ENCODE results near the gene SPHKAP.

SPHKAP gene

DNA sequence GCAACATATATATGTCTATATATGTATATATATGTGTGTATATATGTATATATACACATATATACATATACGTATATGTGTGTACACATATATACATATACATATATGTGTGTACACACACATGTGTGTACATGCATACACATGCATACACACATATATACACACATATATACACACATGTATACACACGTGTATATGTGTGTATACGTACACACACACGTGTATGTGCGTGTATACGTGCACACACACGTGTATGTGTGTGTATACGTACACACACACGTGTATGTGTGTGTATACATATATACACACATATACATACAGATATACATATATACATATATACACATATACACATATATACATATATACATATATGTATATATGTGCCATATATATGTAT is 89.4 kb downstream of the SPHKAP start:
- TF ChIP-seq TAF1 (IDR thresholded peaks at IDR 0.05; ENCODE audit: borderline replicate concordance, insufficient read depth, low read length) (no peak), SIN3A (IDR thresholded peaks at IDR 0.05; ENCODE audit: borderline replicate concordance, insufficient read depth, low read length) (no peak), POLR2AphosphoS5 (IDR thresholded peaks at IDR 0.05; ENCODE audit: low read depth, low read length) (no peak), FOXP2 (optimal IDR thresholded peaks at IDR 0.05; ENCODE audit: borderline replicate concordance, extremely low read depth, extremely low read length, insufficient read depth) (no peak)
- TF ChIP-seq, protein P1, sequence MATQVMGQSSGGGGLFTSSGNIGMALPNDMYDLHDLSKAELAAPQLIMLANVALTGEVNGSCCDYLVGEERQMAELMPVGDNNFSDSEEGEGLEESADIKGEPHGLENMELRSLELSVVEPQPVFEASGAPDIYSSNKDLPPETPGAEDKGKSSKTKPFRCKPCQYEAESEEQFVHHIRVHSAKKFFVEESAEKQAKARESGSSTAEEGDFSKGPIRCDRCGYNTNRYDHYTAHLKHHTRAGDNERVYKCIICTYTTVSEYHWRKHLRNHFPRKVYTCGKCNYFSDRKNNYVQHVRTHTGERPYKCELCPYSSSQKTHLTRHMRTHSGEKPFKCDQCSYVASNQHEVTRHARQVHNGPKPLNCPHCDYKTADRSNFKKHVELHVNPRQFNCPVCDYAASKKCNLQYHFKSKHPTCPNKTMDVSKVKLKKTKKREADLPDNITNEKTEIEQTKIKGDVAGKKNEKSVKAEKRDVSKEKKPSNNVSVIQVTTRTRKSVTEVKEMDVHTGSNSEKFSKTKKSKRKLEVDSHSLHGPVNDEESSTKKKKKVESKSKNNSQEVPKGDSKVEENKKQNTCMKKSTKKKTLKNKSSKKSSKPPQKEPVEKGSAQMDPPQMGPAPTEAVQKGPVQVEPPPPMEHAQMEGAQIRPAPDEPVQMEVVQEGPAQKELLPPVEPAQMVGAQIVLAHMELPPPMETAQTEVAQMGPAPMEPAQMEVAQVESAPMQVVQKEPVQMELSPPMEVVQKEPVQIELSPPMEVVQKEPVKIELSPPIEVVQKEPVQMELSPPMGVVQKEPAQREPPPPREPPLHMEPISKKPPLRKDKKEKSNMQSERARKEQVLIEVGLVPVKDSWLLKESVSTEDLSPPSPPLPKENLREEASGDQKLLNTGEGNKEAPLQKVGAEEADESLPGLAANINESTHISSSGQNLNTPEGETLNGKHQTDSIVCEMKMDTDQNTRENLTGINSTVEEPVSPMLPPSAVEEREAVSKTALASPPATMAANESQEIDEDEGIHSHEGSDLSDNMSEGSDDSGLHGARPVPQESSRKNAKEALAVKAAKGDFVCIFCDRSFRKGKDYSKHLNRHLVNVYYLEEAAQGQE (IDR thresholded peaks at IDR 0.05; ENCODE audit: insufficient read depth in 1 of 2, low read depth in 2 of 2, low read length in 2 of 2) = no peak

DNA sequence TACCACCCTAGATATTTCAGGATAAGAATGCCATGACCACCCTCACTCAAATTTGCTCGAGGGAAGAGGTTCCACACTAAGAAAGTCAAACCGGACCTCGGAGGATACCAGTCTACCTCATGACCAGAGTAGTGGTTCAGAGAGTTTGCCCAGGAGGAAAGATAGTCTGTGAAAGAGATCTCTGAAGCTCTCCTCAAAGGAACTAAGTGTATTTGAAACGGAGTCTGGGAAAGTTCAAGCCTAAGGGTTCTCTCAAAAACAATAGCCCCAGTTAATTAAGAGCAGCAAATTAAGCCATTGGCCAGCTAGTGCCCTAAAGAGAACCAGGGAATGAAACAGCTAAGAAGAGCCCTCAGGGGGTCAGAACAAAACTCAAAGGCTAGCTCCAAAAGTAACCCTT is 94.9 kb downstream of the SPHKAP start:
- no peak for TF ChIP-seq SIN3A (IDR thresholded peaks at IDR 0.05; ENCODE audit: borderline replicate concordance, insufficient read depth, low read length)

DNA sequence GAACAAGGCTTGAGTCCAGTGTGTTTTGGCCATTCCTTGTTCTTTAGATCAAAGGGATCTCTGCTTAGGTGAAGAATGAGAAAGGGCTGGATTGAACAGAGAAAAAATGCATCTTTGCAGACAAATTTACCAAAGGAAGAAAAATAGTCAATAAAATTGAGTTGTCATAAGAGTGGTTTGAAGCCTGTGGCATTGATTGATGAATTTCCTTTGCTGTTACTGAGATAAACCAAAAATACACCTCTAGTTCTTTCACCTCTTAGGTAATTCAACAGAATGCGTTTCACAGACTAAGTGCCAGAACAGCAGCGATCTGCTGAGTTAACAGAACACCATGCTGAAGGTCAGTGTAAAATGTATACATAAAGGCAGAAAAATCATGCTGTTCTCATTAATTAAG is 96.8 kb downstream of the SPHKAP start:
- no peak for TF ChIP-seq TAF1 (IDR thresholded peaks at IDR 0.05; ENCODE audit: borderline replicate concordance, insufficient read depth, low read length)
- TF ChIP-seq, protein P1 (IDR thresholded peaks at IDR 0.05; ENCODE audit: insufficient read depth in 1 of 2, low read depth in 2 of 2, low read length in 2 of 2) = no peak
- TF ChIP-seq FOXP2 (optimal IDR thresholded peaks at IDR 0.05; ENCODE audit: borderline replicate concordance, extremely low read depth, extremely low read length, insufficient read depth) = no peak
- TF ChIP-seq SIN3A (IDR thresholded peaks at IDR 0.05; ENCODE audit: borderline replicate concordance, insufficient read depth, low read length) = no peak
- no peak for TF ChIP-seq POLR2AphosphoS5 (IDR thresholded peaks at IDR 0.05; ENCODE audit: low read depth, low read length)

DNA sequence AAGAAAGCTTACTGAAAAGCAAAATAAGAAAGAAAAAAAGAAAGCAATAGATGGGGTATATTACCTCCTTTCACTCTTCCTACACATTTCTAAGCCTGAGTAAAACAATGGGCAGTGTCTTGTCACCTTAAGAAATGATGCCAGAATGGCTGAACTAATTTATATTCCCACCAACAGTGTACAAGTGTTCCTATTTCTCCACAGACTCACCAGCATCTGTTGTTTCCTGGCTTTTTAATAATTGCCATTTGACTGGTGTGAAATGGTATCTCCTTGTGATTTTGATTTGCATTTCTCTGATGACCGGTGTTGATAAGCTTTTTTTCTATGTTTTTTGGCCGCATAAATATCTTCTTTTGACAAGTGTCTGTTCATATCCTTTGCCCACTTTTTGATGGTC is 98.4 kb downstream of the SPHKAP start:
- no peak for TF ChIP-seq TAF1 (IDR thresholded peaks at IDR 0.05; ENCODE audit: borderline replicate concordance, insufficient read depth, low read length)
- TF ChIP-seq FOXP2 (optimal IDR thresholded peaks at IDR 0.05; ENCODE audit: borderline replicate concordance, extremely low read depth, extremely low read length, insufficient read depth) = no peak
- TF ChIP-seq, protein P1 (IDR thresholded peaks at IDR 0.05; ENCODE audit: insufficient read depth in 1 of 2, low read depth in 2 of 2, low read length in 2 of 2) = no peak
- TF ChIP-seq POLR2AphosphoS5 (IDR thresholded peaks at IDR 0.05; ENCODE audit: low read depth, low read length) = no peak
- TF ChIP-seq SIN3A (IDR thresholded peaks at IDR 0.05; ENCODE audit: borderline replicate concordance, insufficient read depth, low read length) = no peak

DNA sequence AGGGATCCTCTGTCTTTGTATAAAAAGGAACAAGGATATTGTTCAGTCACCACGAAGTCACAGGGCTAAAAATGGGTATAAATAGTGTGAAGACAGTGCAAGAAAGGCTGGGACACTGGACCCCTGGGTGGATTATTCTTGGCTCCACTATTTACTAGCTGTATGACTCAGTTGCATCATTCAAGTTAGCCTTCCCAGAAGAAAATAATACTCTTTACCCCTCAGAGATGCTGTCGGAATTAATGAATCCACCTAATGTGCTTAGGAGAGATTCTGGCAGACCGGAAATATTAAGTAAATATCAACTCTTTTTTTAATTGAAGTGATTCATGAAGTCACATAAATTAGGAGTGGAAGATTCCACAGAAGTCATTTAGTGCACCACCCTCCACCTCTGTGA is 98.9 kb downstream of the SPHKAP start:
- TF ChIP-seq, protein P1 (IDR thresholded peaks at IDR 0.05; ENCODE audit: insufficient read depth in 1 of 2, low read depth in 2 of 2, low read length in 2 of 2) = no peak
- TF ChIP-seq POLR2AphosphoS5 (IDR thresholded peaks at IDR 0.05; ENCODE audit: low read depth, low read length) (no peak), SIN3A (IDR thresholded peaks at IDR 0.05; ENCODE audit: borderline replicate concordance, insufficient read depth, low read length) (no peak), TAF1 (IDR thresholded peaks at IDR 0.05; ENCODE audit: borderline replicate concordance, insufficient read depth, low read length) (no peak), FOXP2 (optimal IDR thresholded peaks at IDR 0.05; ENCODE audit: borderline replicate concordance, extremely low read depth, extremely low read length, insufficient read depth) (no peak)

Measured in PFSK-1 (cell line).